ENCODE data around the gene RLN3.

The RLN3 gene

DNA sequence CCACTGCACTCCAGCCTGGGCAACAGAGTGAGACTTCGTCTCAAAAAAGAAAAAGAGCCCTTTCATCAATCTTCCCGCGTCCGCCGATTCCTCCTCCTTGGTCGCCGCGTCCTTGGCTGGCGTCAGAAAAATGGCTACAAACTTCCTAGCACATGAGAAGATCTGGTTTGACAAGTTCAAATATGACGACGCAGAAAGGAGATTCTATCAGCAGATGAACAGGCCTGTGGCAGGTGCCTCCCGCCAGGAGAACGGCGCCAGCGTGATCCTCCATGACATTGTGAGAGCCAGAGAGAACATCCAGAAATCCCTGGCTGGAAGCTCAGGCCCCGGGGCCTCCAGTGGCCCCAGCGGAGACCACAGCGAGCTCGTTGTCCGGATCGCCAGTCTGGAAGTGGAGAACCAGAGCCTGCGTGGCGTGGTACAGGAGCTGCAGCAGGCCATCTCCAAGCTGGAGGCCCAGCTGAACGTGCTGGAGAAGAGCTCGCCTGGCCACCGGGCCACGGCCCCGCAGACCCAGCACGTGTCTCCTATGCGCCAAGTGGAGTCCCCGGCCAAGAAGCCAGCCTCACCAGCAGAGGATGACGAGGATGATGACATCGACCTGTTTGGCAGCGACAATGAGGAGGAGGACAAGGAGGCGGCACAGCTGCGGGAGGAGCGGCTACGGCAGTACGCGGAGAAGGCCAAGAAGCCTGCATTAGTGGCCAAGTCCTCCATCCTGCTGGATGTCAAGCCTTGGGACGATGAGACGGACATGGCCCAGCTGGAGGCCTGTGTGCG is 42.5 kb downstream of the RLN3 start:
- ChIA-PET CTCF (interaction anchor here (1.1 to 6.9 kb wide), 17 partner anchors 12 to 481 kb away, joined by 3 to 106 read pairs (median 7); partner anchors contain the start of genes ASF1B, IL27RA and PALM3), POLR2A (no interaction called here)
- DNase-seq (ENCODE audit: extremely low spot score), result no peak
- TF ChIP-seq CTCF (IDR thresholded peaks at IDR 0.05; ENCODE audit: control extremely low read depth, extremely low read depth, low read depth, missing control alignments), result no peak

GRCh38 chr19:14072535-14073260 is 44.8 kb downstream of the RLN3 start, which contains the start of gene MISP3:
Gene MISP3 (plus strand): TSS chr19:14072786. CDS start chr19:14073310, 524 bp downstream.
- TF ChIP-seq CTCF (IDR thresholded peaks at IDR 0.05; ENCODE audit: control extremely low read depth, extremely low read depth, low read depth, missing control alignments), result no peak
- peak; percentile 65 for DNase-seq (ENCODE audit: extremely low spot score)
- ChIA-PET CTCF (interaction anchor here (0.6 to 6.9 kb wide), 33 partner anchors 9 to 299 kb away, joined by 3 to 106 read pairs (median 4); partner anchors contain the start of genes ASF1B, C19orf53, IL27RA and NANOS3), POLR2A (no interaction called here)

GRCh38 chr19:14073261-14073924 is 45.4 kb downstream of the RLN3 start:
- peak; percentile 90 for TF ChIP-seq CTCF (IDR thresholded peaks at IDR 0.05; ENCODE audit: control extremely low read depth, extremely low read depth, low read depth, missing control alignments)
- peak; percentile 83 for DNase-seq (ENCODE audit: extremely low spot score)
- CTCF ChIA-PET, result interaction anchor here (0.6 to 6.9 kb wide), 29 partner anchors 9 to 300 kb away, joined by 3 to 106 read pairs (median 5); partner anchors contain the start of genes ASF1B, C19orf53, IL27RA and NANOS3
- POLR2A ChIA-PET, result interaction anchor here (0.5 kb wide), 1 partner anchor 1765 kb away, joined by 10 read pairs; no protein-coding TSS in a partner anchor

DNA sequence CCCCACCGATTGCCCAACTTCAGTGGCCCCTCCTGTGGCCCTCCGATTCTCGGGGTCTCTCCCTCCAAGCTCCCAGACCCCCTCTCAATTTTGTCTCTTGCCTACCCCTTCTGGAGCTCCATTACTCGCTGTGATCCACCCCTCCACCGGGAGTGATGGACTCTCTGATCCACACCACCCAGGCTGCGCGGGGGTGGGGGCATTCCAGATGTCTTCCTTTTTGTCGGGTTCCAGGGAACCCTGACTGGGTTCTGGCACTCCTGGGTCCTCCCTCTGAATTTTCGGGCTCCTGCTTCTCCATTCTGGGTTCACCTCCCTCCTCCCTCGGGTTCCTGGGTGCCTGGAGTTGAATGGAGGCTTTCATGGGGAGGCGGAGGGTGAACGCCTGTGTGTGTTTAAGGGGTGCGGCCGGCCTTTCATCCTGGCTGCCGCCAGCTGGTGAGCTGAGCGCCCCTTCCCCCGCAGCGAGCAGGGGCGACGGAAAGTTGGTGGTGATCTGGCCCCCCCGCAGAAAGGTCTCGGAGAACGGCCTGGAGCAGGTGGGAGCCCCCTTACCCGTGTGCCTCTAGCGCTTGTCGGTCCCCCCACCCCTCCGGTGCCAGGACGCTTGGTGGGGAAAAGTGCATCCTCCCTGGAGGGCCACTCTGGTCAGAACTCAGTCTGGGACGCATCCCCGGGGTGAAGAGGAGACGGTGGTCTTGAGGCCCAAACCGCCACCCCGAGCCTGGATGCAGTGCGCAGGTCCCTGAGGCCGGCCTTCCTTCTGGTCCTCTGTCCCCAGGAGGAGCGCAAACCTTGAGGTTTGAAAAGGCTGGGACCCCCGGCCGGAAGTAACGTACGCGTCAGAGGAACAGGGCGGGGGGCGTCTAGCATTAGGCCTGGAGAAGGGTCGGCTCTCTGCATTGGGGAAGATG is 46.2 kb downstream of the RLN3 start:
- ChIA-PET CTCF (interaction anchor here (0.9 to 6.9 kb wide), 19 partner anchors 8 to 237 kb away, joined by 3 to 106 read pairs (median 5); partner anchors contain the start of genes ASF1B, IL27RA and PALM3), POLR2A (no interaction called here)
- DNase-seq (ENCODE audit: extremely low spot score), result no peak
- no peak for TF ChIP-seq CTCF (IDR thresholded peaks at IDR 0.05; ENCODE audit: control extremely low read depth, extremely low read depth, low read depth, missing control alignments)

GRCh38 chr19:14078411-14078810 is 50.5 kb downstream of the RLN3 start:
- TF ChIP-seq CTCF (IDR thresholded peaks at IDR 0.05; ENCODE audit: control extremely low read depth, extremely low read depth, low read depth, missing control alignments), result no peak
- no peak for DNase-seq (ENCODE audit: extremely low spot score)
- POLR2A ChIA-PET, result interaction anchor here (0.7 kb wide), 1 partner anchor 172 kb away, joined by 8 read pairs; no protein-coding TSS in a partner anchor
- CTCF ChIA-PET, result interaction anchor here (1.0 to 4.8 kb wide), 4 partner anchors 17 to 219 kb away, joined by 3 to 38 read pairs (median 6); partner anchors contain the start of gene PALM3
